GM12878 (cell line): Measurements from ENCODE around the gene LMX1B. TPM values are rescaled to one million over a fixed set of nuclear protein-coding genes. Genes with fewer than 3 reads are reported as not detected.

Source experiments
- ATAC-seq: fragments of 200-7000 bp; cut with Tn5 transposase; 3 replicates; pipeline ENCODE4 v1.9.1; 2020; ENCODE audit warnings: mild to moderate bottlenecking, moderate library complexity
- BruUV-seq: library from RNA; stranded (reverse); fragments of 400-500 nt; replicated peaks from 2 replicates; lab custom pipeline; 2021; lab: Mats Ljungman, UMichigan
- CTCF ChIA-PET: fragments of 300-600 bp; sonication (Branson Sonifier 250); formaldehyde crosslinking; extraction: SDS; loops from one replicate; lab custom pipeline; 2021; ENCODE audit warnings: inconsistent platforms; lab: Yijun Ruan, JAX
- POLR2A ChIA-PET: fragments of 350-600 bp; formaldehyde crosslinking; extraction: SDS; loops from one replicate; lab custom pipeline; 2021; ENCODE audit warnings: inconsistent platforms; lab: Charles Lee
- RAD21 ChIA-PET: fragments of 300-600 bp; sonication (Branson Sonifier 250); formaldehyde crosslinking; loops from one replicate; lab custom pipeline; 2023; ENCODE audit warnings: antibody characterized with exemption; ENCODE audit not compliant: unreplicated experiment; lab: Charles Lee
- SMC1A ChIA-PET: fragments of 300-600 bp; sonication (Branson Sonifier 250); formaldehyde crosslinking; loops from one replicate; lab custom pipeline; 2023; ENCODE audit not compliant: unreplicated experiment, uncharacterized antibody; lab: Charles Lee
- DNase-seq: peaks from one replicate; pipeline ENCODE4 v3.0.0-alpha.2; 2011; ENCODE audit warnings: low read depth, low spot score
- FAIRE-seq: peaks from 3 replicates; lab custom pipeline; 2011; peaks lifted over from hg19 to GRCh38; lab: Jason Lieb, UNC
- H2AFZ ChIP-seq: 2 replicates; pipeline ENCODE4 v1.6.0; 2011; ENCODE audit warnings: low read depth, low read length, control low read depth; ENCODE audit not compliant: control insufficient read depth
- H3K27ac ChIP-seq: 2 replicates; pipeline ENCODE4 v1.5.1; 2011; ENCODE audit warnings: control low read depth; ENCODE audit not compliant: control insufficient read depth, insufficient read depth
- H3K27me3 ChIP-seq, 2 experiments: replicated peaks in 1 of 2; 2 replicates each; pipeline versions ENCODE4 v1.6.0 to v1.6.1; 2011; ENCODE audit warnings: low read length in 1 of 2; ENCODE audit not compliant: control insufficient read depth in 2 of 2, insufficient read depth in 2 of 2
- H3K36me3 ChIP-seq, 2 experiments: 2 replicates each; pipeline ENCODE4 v1.5.1; 2011; ENCODE audit warnings: low read length in 1 of 2; ENCODE audit not compliant: control insufficient read depth in 2 of 2, insufficient read depth in 2 of 2
- H3K4me1 ChIP-seq: 2 replicates; pipeline ENCODE4 v1.6.1; 2011; ENCODE audit warnings: mild to moderate bottlenecking, low read length, moderate library complexity, mixed read lengths; ENCODE audit not compliant: control insufficient read depth, insufficient read depth
- H3K4me2 ChIP-seq: 2 replicates; pipeline ENCODE4 v1.6.0; 2011; ENCODE audit warnings: control low read depth; ENCODE audit not compliant: control insufficient read depth, insufficient read depth
- H3K4me3 ChIP-seq: fragments of 200-600 bp; sonication (generic); 2 replicates; pipeline ENCODE4 v1.5.1; 2016
- H3K79me2 ChIP-seq: 2 replicates; pipeline ENCODE4 v1.6.0; 2011; ENCODE audit warnings: low read length; ENCODE audit not compliant: control insufficient read depth, insufficient read depth
- H3K9ac ChIP-seq: 2 replicates; pipeline ENCODE4 v1.8.0; 2011; ENCODE audit warnings: low read length, control low read depth, mixed read lengths; ENCODE audit not compliant: control insufficient read depth, insufficient read depth
- H3K9me3 ChIP-seq: replicated peaks from 3 replicates; pipeline ENCODE4 v1.5.1; 2011; ENCODE audit warnings: mild to moderate bottlenecking, low read length; ENCODE audit not compliant: control insufficient read depth, insufficient read depth
- H4K20me1 ChIP-seq: 2 replicates; pipeline ENCODE4 v1.6.0; 2011; ENCODE audit not compliant: control insufficient read depth, insufficient read depth
- ELK1 ChIP-seq: IDR thresholded peaks from 2 replicates; pipeline ENCODE4 v1.6.1; 2012; ENCODE audit warnings: low read depth, low read length, improper control_type of control experiment
- ETV6 ChIP-seq, 2 experiments: fragments of 450-650 bp in 1 of 2; IDR thresholded peaks in 1 of 2; conservative IDR thresholded peaks in 1 of 2; 2 replicates each; pipeline ENCODE4 v1.6.1; 2014; ENCODE audit warnings: antibody characterized with exemption in 1 of 2, borderline replicate concordance in 1 of 2, low read depth in 1 of 2, mild to moderate bottlenecking in 1 of 2, moderate library complexity in 1 of 2
- HDAC2 ChIP-seq: fragments of 200-600 bp; sonication (generic); IDR thresholded peaks from 2 replicates; pipeline ENCODE4 v1.6.1; 2017
- IRF4 ChIP-seq: IDR thresholded peaks from 2 replicates; pipeline ENCODE4 v1.6.1; 2011; ENCODE audit warnings: low read depth, low read length
- LARP7 ChIP-seq: fragments of 450-650 bp; IDR thresholded peaks from 2 replicates; pipeline ENCODE4 v1.6.1; 2017; ENCODE audit warnings: mild to moderate bottlenecking
- SRF ChIP-seq, 2 experiments: IDR thresholded peaks; 2 replicates each; pipeline ENCODE4 v1.6.1; 2011; ENCODE audit warnings: low read depth in 2 of 2, low read length in 2 of 2, mild to moderate bottlenecking in 1 of 2, moderate library complexity in 1 of 2
- SUZ12 ChIP-seq: fragments of 200-600 bp; sonication (generic); IDR thresholded peaks from one replicate; pipeline ENCODE4 v1.6.1; 2018; ENCODE audit warnings: antibody characterized with exemption, mild to moderate bottlenecking; ENCODE audit not compliant: unreplicated experiment
- ZNF207 ChIP-seq: fragments of 450-650 bp; IDR thresholded peaks from 2 replicates; pipeline ENCODE4 v1.6.1; 2014; ENCODE audit warnings: antibody characterized with exemption, mild to moderate bottlenecking, borderline replicate concordance
- ZSCAN29 ChIP-seq: fragments of 450-650 bp; IDR thresholded peaks from 2 replicates; pipeline ENCODE4 v1.6.1; 2017; ENCODE audit warnings: mild to moderate bottlenecking, moderate library complexity
- whole genome bisulfite sequencing: methylation state at CpG from one replicate; pipeline ENCODE4 v1.1.6; 2016; ENCODE audit warnings: low lambda C conversion rate; ENCODE audit not compliant: insufficient replicate concordance, insufficient coverage; ENCODE audit errors: missing lambda C conversion rate; 5-methylcytosine and 5-hydroxymethylcytosine counted together
- in situ Hi-C: fragments of 300-500 bp; cut with MboI; formaldehyde crosslinking; loops from 9 replicates; pipeline ENCODE4 v1.14.3; 2018; ENCODE audit warnings: mixed read lengths
- intact Hi-C: fragments of 100-400 bp; cut with micrococcal nuclease; formaldehyde crosslinking; loops from one replicate; pipeline ENCODE4 v1.14.2; 2022; ENCODE audit not compliant: unreplicated experiment
- polyA plus RNA-seq, 11 experiments: library from polyadenylated mRNA; depleted of rRNA in 4 of 11; unstranded in 6 of 11; stranded (reverse) in 5 of 11; fragments of >200 nt; fragmentation: Nextera tagmentation in 4 of 11; fragmentation: Illumina TruSeq in 1 of 11; extraction: Ambion mirVana in 4 of 11; extraction: Trizol in 1 of 11; gene quantifications; 1 replicate in 1 of 11; 2 replicates in 10 of 11; pipeline versions ENCODE4 v1.2.1 to v1.2.3, GENCODE V29; 2011 to 2016; ENCODE audit warnings: inconsistent platforms in 2 of 11, missing spikeins in 2 of 11, low read depth in 1 of 11
- total RNA-seq, 4 experiments: library from RNA; depleted of rRNA in 3 of 4; stranded (reverse); fragments of >200 nt in 3 of 4; fragmentation: Illumina TruSeq in 1 of 4; extraction: Trizol in 1 of 4; gene quantifications; 2 replicates each; pipeline versions ENCODE4 v1.2.1 to v1.2.3, GENCODE V29; 2013 to 2021
- TF ChIP-seq, protein P1 (sequence below): IDR thresholded peaks from 2 replicates; pipeline ENCODE4 v1.6.1; 2011; ENCODE audit warnings: low read depth, mild to moderate bottlenecking, low read length, moderate library complexity, borderline replicate concordance; ENCODE audit errors: extremely low read depth

LMX1B gene
- total and polyA plus RNA-seq, 10 of the 15 experiments (the other 5 are each of a cell fraction or from before 2014, with no cell fraction given) = not detected

- Histone ChIP-seq H3K27ac (no peak overlapping the region), H3K9me3 (no peaks in the 10 kb centered on the region), H4K20me1 (no peaks in the 10 kb centered on the region), H3K36me3 (no peaks in the 10 kb centered on the region), H3K4me1 (no peaks in the 10 kb centered on the region), H3K9ac (no peak overlapping the region), H2AFZ (no peak overlapping the region), H3K4me2 (no peak overlapping the region), H3K27me3 (peaks cover 9 to 10% of the 10 kb centered on the region in 2 experiments), H3K4me3 (no peak overlapping the region), H3K79me2 (no peaks in the 10 kb centered on the region)
- POLR2A ChIA-PET = no interaction called here
- RAD21 ChIA-PET = no interaction called here
- WGBS = under 1% methylated on average over 6 of the region's 6 CpGs
- DNase-seq (no peak), FAIRE-seq (no peak), ATAC-seq (no peak)
- no TSS peak for BruUV-seq
- CTCF ChIA-PET = no interaction called here
- SMC1A ChIA-PET = no interaction called here
- intact Hi-C loops = no loop called here
- TF ChIP-seq ZNF207 = no peak
- TF ChIP-seq HDAC2 = no peak
- no peak for TF ChIP-seq LARP7
- TF ChIP-seq SRF (IDR thresholded peaks at IDR 0.05; ENCODE audit: low read depth in 2 of 2, low read length in 2 of 2) = no peak
- TF ChIP-seq, protein P1, sequence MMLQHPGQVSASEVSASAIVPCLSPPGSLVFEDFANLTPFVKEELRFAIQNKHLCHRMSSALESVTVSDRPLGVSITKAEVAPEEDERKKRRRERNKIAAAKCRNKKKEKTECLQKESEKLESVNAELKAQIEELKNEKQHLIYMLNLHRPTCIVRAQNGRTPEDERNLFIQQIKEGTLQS = no peak
- no peak for TF ChIP-seq IRF4
- no peak for TF ChIP-seq SUZ12
- no peak for TF ChIP-seq ETV6 (conservative IDR thresholded peaks at IDR 0.05 in 1 of 2, IDR thresholded peaks at IDR 0.05 in 1 of 2; ENCODE audit: borderline replicate concordance in 1 of 2, low read depth in 1 of 2)
- no peak for TF ChIP-seq ELK1
- TF ChIP-seq ZSCAN29 = no peak
- in situ Hi-C loops = no loop called here
These were observed 17.5 kb downstream of the LMX1B start for GRCh38 chr9:126631254-126631653.
